Transverse colon (tissue), 4 donors: ENCODE measurements around the gene SATB2. TPM values are rescaled to one million over a fixed set of nuclear protein-coding genes. Genes with fewer than 3 reads are reported as not detected.
A peak's percentile ranks its signal among the peaks of the same experiment; 100 is the strongest.

Source experiments
- DNase-seq: peaks from one replicate; pipeline ENCODE4 v3.0.0-alpha.2; 2019
- H3K27ac ChIP-seq, 4 donors: fragments of 200-600 bp; sonication (generic); 2 replicates each; pipeline ENCODE4 v1.5.1; 2016 to 2018; ENCODE audit warnings: inconsistent platforms in 4 of 4
- H3K27me3 ChIP-seq: fragments of 200-600 bp; sonication (generic); 2 replicates; pipeline ENCODE4 v1.5.1; 2017; ENCODE audit warnings: inconsistent platforms
- H3K36me3 ChIP-seq, 4 donors: fragments of 200-600 bp; sonication (generic); 2 replicates each; pipeline ENCODE4 v1.5.1; 2017 to 2019; ENCODE audit warnings: inconsistent platforms in 4 of 4
- H3K4me1 ChIP-seq, 4 donors: fragments of 200-600 bp; sonication (generic); 2 replicates each; pipeline ENCODE4 v1.5.1; 2017 to 2020; ENCODE audit warnings: inconsistent platforms in 4 of 4
- H3K4me3 ChIP-seq, 4 donors: fragments of 200-600 bp; sonication (generic); 1 replicate in 1 of 4; 2 replicates in 3 of 4; pipeline versions ENCODE4 v1.5.1 to v1.6.1; 2017 to 2019; ENCODE audit warnings: inconsistent platforms in 4 of 4
- H3K9me3 ChIP-seq, 2 donors: fragments of 200-600 bp; sonication (generic); 2 replicates each; pipeline ENCODE4 v1.5.1; 2017 to 2019; ENCODE audit warnings: inconsistent platforms in 2 of 2
- EP300 ChIP-seq: sonication (generic); formaldehyde crosslinking; IDR thresholded peaks from one replicate; pipeline ENCODE4 v1.6.1; 2017; ENCODE audit warnings: antibody characterized with exemption, low read depth
- POLR2A ChIP-seq: fragments of 450-650 bp; IDR thresholded peaks from one replicate; pipeline ENCODE4 v1.6.1; 2016; ENCODE audit warnings: antibody characterized with exemption, mild to moderate bottlenecking, moderate library complexity
- POLR2AphosphoS5 ChIP-seq, 3 donors: sonication (generic); formaldehyde crosslinking; IDR thresholded peaks; one replicate each; pipeline ENCODE4 v1.6.1; 2016; ENCODE audit warnings: antibody characterized with exemption in 3 of 3
- WGBS, 2 donors: methylation state at CpG; one replicate each; pipeline ENCODE4 v1.1.5; 2018; ENCODE audit warnings: low coverage in 1 of 2; 5-methylcytosine and 5-hydroxymethylcytosine counted together
- in situ Hi-C, 4 donors: fragments of 200-750 bp; cut with MboI; loops; one replicate each; pipeline versions ENCODE4 v1.15.0 to v1.15.1; 2017; ENCODE audit warnings: low sequenced_read_pairs in 3 of 4, low pct_ligation_motif_present in 1 of 4, low pct_unique_long_range_greater_than_20kb in 1 of 4
- intact Hi-C: fragments of 100-400 bp; cut with DNase I; formaldehyde crosslinking; loops from one replicate; pipeline ENCODE4 v1.15.1; 2023; ENCODE audit warnings: low total_unique reads
- total RNA-seq, 4 donors: library from RNA; depleted of rRNA; stranded (reverse); fragments of >200 nt; gene quantifications; one replicate each; pipeline ENCODE4 v1.1.0, GENCODE V29; 2016
- TF ChIP-seq, protein P1 (sequence below), 5 experiments: fragments of 200-600 bp in 3 of 5; fragments of 450-650 bp in 2 of 5; sonication (generic) in 3 of 5; IDR thresholded peaks; 1 replicate in 2 of 5; 2 replicates in 3 of 5; pipeline ENCODE4 v1.5.1; 2016 to 2017; ENCODE audit warnings: antibody characterized with exemption in 5 of 5, inconsistent platforms in 3 of 5, mild to moderate bottlenecking in 2 of 5, moderate library complexity in 1 of 5

The SATB2 gene
- total RNA-seq, 4 donors from 2014 or later: 289 to 316 (median 293) TPM

DNA sequence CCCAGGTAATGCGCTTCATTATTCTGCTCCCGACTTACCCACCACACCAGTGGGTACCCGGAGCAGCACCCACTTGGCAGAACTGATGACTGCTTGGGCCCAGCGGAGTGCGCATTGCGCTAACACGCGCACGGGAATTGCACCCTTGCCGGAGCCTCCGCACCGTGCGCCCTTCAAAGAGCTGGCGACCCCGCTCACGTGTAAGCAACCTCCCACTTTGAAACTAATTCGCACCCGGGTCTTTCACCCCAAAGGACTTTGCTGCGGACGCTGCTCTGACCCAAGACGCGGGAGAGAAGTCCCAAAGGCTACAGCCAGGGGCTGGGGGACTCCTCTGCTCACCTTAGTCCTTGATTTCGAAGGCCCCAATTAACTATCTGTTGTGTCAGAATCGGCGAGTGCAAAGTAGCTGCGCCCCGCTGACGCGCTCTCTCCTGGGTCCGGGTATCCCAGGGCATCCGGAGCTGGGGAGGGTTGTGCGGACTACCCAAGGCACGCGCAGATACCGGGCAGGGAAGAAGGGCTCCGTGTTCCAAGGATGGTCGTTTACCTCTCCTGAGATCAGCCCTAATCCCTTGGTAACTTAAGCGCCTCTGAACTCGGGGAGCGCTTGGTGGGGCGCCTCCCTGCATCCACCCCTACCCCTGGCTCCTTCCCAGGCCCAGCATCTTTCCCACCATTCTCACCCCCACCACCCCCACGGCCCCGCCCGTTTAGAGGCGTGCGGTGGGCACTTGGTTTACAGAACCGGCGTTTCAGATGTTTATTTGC is 13.1 kb upstream of the SATB2 start:
- peak; percentile 26 for DNase-seq
- WGBS, 2 donors: 14% methylated on average over 44 of the region's 48 CpGs; no CpG with 5 or more reads in 1 of the 2 donors
- in situ Hi-C loops (loop anchor here in 2 of 4 donors (5.0 to 10.0 kb wide), 3 partner anchors 706 to 1156 kb away; no protein-coding TSS in a partner anchor), intact Hi-C loops (no loop called here)
- H3K27ac ChIP-seq: peak overlapping the region; percentile 83 to 90 (median 87)
- H3K27me3 ChIP-seq: peaks cover 88% of the 10 kb centered on the region
- H3K4me1 ChIP-seq: peaks cover 0 to 44% (median 28%) of the 10 kb centered on the region in 4 donors
- H3K9me3 ChIP-seq: no peaks in the 10 kb centered on the region
- peak overlapping the region; percentile 9 to 98 (median 32) for H3K4me3 ChIP-seq
- H3K36me3 ChIP-seq: no peaks in the 10 kb centered on the region
- TF ChIP-seq POLR2A: no peak
- no peak for TF ChIP-seq EP300

DNA sequence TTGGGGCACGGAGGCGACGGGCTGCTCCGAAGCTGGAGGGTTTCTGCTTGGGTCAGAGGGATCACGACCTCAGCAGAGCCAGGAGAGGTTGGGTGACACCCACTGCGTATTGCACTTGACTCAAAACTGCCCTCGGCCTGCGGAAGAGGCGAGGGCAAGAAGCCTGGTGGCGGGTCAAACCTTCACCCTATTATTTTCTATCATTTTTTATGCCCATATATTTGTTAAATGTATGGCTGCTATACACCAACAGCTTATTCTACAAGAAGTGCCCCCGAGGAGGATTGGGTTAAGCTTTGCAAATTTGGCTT is 12.6 kb upstream of the SATB2 start:
- WGBS, 2 donors: 4 to 8% methylated on average over 4 to 11 of the region's 11 CpGs
- Histone ChIP-seq H3K9me3 (no peaks in the 10 kb centered on the region), H3K36me3 (no peaks in the 10 kb centered on the region), H3K27me3 (peaks cover 94% of the 10 kb centered on the region), H3K4me1 (peaks cover 0 to 47% (median 28%) of the 10 kb centered on the region in 4 donors), H3K4me3 (peak overlapping the region; percentile 9 to 98 (median 32)), H3K27ac (peak overlapping the region; percentile 83 to 90 (median 87))
- no peak for DNase-seq
- intact Hi-C loops: no loop called here
- in situ Hi-C loops: loop anchor here in 2 of 4 donors (5.0 to 10.0 kb wide), 3 partner anchors 706 to 1156 kb away; no protein-coding TSS in a partner anchor
- TF ChIP-seq, protein P1, sequence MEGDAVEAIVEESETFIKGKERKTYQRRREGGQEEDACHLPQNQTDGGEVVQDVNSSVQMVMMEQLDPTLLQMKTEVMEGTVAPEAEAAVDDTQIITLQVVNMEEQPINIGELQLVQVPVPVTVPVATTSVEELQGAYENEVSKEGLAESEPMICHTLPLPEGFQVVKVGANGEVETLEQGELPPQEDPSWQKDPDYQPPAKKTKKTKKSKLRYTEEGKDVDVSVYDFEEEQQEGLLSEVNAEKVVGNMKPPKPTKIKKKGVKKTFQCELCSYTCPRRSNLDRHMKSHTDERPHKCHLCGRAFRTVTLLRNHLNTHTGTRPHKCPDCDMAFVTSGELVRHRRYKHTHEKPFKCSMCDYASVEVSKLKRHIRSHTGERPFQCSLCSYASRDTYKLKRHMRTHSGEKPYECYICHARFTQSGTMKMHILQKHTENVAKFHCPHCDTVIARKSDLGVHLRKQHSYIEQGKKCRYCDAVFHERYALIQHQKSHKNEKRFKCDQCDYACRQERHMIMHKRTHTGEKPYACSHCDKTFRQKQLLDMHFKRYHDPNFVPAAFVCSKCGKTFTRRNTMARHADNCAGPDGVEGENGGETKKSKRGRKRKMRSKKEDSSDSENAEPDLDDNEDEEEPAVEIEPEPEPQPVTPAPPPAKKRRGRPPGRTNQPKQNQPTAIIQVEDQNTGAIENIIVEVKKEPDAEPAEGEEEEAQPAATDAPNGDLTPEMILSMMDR (IDR thresholded peaks at IDR 0.05): no peak
- no peak for TF ChIP-seq EP300
- no peak for TF ChIP-seq POLR2AphosphoS5 (IDR thresholded peaks at IDR 0.05)
- no peak for TF ChIP-seq POLR2A

DNA sequence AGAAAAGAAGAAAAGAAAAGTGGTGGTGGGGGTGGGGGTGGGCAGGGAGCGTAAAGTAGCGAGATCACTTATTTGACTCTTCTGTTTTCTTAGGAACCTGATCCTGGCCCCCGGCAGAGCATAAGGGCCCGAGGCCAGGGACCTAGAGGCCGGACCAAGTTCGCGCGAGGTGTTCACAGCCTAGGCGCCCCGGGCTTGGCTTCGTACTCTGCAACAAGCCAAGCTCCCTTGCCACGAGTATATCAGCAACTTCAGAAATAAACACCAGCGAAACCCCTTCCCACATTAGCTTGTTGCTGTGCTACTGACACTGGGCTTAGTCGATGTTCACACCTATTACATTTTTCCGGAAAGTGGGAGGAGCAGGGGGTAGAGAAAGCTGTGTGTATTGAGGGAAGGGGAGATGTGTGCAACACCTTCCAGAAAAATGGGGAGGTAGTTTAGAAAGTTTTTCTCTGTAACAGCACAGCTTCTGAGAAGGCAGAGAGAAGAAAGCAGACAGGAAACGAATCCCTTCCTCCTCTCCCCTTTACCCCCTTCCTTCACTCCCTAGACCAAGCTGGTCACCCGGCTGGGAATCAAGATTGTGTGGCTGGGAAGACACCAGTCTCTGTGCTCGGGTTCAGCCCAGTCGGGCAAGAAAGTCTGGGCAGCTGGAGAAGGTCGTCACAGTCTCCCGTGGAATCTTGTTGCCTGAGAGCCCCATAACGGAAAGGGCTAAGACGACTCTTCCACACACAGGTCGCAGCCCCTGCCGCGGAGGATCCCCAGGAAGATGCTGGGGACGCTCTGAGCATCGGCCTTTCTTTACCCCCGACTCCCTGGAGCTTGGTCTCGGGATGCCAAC is 12.0 kb upstream of the SATB2 start:
- DNase-seq: peak; percentile 29
- peak overlapping the region in 3 of 4 donors; percentile 25 to 98 (median 40) for H3K4me3 ChIP-seq
- H3K27ac ChIP-seq: peak overlapping the region; percentile 83 to 90 (median 87)
- TF ChIP-seq EP300: no peak
- TF ChIP-seq POLR2A: no peak
- TF ChIP-seq POLR2AphosphoS5 (IDR thresholded peaks at IDR 0.05): no peak
- TF ChIP-seq, protein P1 (IDR thresholded peaks at IDR 0.05): no peak
- no peaks in the 10 kb centered on the region for H3K36me3 ChIP-seq
- peaks cover 99% of the 10 kb centered on the region for H3K27me3 ChIP-seq
- 3 to 6% methylated on average over 5 to 26 of the region's 30 CpGs for WGBS, 2 donors
- in situ Hi-C loops (loop anchor here in 2 of 4 donors (5.0 to 10.0 kb wide), 3 partner anchors 705 to 1155 kb away; no protein-coding TSS in a partner anchor), intact Hi-C loops (no loop called here)
- H3K4me1 ChIP-seq: peaks cover 0 to 47% (median 28%) of the 10 kb centered on the region in 4 donors
- H3K9me3 ChIP-seq: no peaks in the 10 kb centered on the region

DNA sequence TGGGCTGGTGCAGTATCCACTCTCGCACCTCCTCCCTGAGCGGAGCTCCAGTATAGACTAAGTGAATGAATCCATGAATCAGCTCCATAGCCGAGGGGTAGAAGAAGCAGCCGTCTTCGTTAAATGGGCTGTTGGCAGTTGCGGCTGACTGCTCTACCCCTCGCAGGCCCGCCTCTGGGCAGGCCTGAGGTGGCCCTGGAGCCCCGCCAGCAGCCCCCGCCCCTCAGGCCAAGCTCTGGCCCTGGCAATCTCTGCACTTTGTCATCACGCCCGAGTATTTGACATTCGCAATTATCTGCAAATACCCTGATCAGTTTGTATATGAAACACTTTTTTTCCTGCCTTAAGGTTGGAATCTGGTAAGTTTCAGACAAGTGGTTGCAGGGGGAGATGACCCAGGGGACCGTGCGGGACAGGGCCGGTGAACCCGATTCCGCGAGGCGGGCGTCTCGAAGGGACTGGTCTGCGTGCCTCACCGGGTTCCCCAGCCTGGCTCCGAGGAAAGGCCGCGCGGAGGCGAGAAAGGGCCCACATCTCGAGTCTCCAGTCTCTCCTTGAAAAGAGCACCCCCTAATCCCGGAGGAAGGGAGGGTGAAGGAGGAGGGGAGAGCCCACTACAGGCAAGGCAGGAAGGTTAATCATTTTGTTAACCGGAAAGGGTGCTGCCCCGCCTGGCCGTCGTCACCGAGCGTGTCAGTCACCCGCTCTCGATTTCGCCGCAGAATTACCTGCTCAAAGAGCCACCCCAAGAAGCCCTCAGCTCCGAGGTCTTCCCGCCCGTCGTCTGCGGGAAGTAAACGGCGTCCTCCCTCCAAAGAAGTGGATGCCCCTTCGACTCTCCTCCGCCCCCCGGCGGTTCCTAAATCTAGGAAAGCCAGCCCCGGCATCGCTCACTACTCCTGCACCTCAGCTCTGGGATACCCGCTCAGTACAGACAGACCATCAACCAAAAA is 11.1 kb upstream of the SATB2 start:
- H3K27ac ChIP-seq: peak overlapping the region; percentile 83 to 90 (median 87)
- TF ChIP-seq POLR2AphosphoS5 (IDR thresholded peaks at IDR 0.05): peak; percentile 27 to 72 (median 69)
- TF ChIP-seq, protein P1 (IDR thresholded peaks at IDR 0.05): no peak
- TF ChIP-seq EP300: no peak
- TF ChIP-seq POLR2A: peak; percentile 68
- no peaks in the 10 kb centered on the region for H3K36me3 ChIP-seq
- H3K9me3 ChIP-seq: no peaks in the 10 kb centered on the region
- intact Hi-C loops (no loop called here), in situ Hi-C loops (no loop called here)
- H3K27me3 ChIP-seq: peaks cover 99% of the 10 kb centered on the region
- peaks cover under 1 to 49% (median 31%) of the 10 kb centered on the region in 4 donors for H3K4me1 ChIP-seq
- peak overlapping the region in 3 of 4 donors; percentile 25 to 98 (median 40) for H3K4me3 ChIP-seq
- peak; percentile 85 for DNase-seq
- WGBS, 2 donors: 7% methylated on average over 55 of the region's 55 CpGs; no CpG with 5 or more reads in 1 of the 2 donors
